HCT116 (cell line): ENCODE data around the gene IFNLR1. TPM values are rescaled to one million over a fixed set of nuclear protein-coding genes. Genes with fewer than 3 reads are reported as not detected.

Source experiments
- ATAC-seq: fragments of 200-7000 bp; cut with Tn5 transposase; 2 replicates; pipeline ENCODE4 v1.9.1; 2020; ENCODE audit warnings: mild to moderate bottlenecking, moderate library complexity
- BruUV-seq: library from RNA; stranded (reverse); fragments of 400-500 nt; replicated peaks from 2 replicates; lab custom pipeline; 2021; lab: Mats Ljungman, UMichigan
- CTCF ChIA-PET: fragments of 300-600 bp; sonication (Branson Sonifier 250); formaldehyde crosslinking; loops from one replicate; lab custom pipeline; 2021; ENCODE audit warnings: antibody characterized with exemption; lab: Charles Lee
- POLR2A ChIA-PET: fragments of 300-600, 350-600 bp; sonication (Branson Sonifier 250); formaldehyde crosslinking; loops from one replicate; lab custom pipeline; 2021; ENCODE audit warnings: antibody characterized with exemption; lab: Charles Lee
- RAD21 ChIA-PET, 2 experiments: fragments of 300-600 bp; sonication (Branson Sonifier 250); formaldehyde crosslinking; loops; one replicate each; lab custom pipeline; 2023; ENCODE audit warnings: low total read pairs in 2 of 2; ENCODE audit not compliant: uncharacterized antibody in 2 of 2, unreplicated experiment in 2 of 2, low non-redundant PET in 1 of 2; lab: Charles Lee
- DNase-seq: peaks from one replicate; pipeline ENCODE4 v3.0.0-alpha.2; 2010; ENCODE audit warnings: low read depth, low spot score
- H2AFZ ChIP-seq: fragments of 200-600 bp; shearing (Covaris generic), sonication (generic); 2 replicates; pipeline ENCODE4 v1.6.1; 2017; ENCODE audit warnings: low read depth, mixed run types, mixed read lengths, antibody characterized with exemption, low read length; ENCODE audit not compliant: poor library complexity, severe bottlenecking
- H3K27ac ChIP-seq: 2 replicates; pipeline ENCODE4 v1.5.1; 2012; ENCODE audit warnings: low read depth, low read length
- H3K27me3 ChIP-seq: fragments of 200-600 bp; sonication (generic); 2 replicates; pipeline ENCODE4 v1.6.1; 2016; ENCODE audit warnings: mixed run types, low read length, mixed read lengths; ENCODE audit not compliant: insufficient read depth
- H3K36me3 ChIP-seq, 2 experiments: fragments of 200-500 bp in 1 of 2; fragments of 200-600 bp in 1 of 2; sonication (Bioruptor generic) in 1 of 2; sonication (generic) in 1 of 2; 2 replicates each; pipeline versions ENCODE4 v1.5.1 to v1.6.1; 2014 to 2016; ENCODE audit warnings: low read length in 2 of 2, inconsistent platforms in 1 of 2, mixed read lengths in 1 of 2, mixed run types in 1 of 2; ENCODE audit not compliant: insufficient read depth in 2 of 2, control insufficient read depth in 1 of 2
- H3K4me1 ChIP-seq, 2 experiments: fragments of 200-600 bp in 1 of 2; sonication (generic) in 1 of 2; 2 replicates each; pipeline versions ENCODE4 v1.5.1 to v1.6.1; 2012 to 2017; ENCODE audit warnings: low read length in 2 of 2, inconsistent platforms in 1 of 2, mild to moderate bottlenecking in 1 of 2, mixed read lengths in 1 of 2, mixed run types in 1 of 2, moderate library complexity in 1 of 2; ENCODE audit not compliant: insufficient read depth in 2 of 2, control insufficient read depth in 1 of 2
- H3K4me2 ChIP-seq: fragments of 200-600 bp; sonication (generic); 2 replicates; pipeline ENCODE4 v1.6.1; 2017; ENCODE audit warnings: mixed run types, low read length, mixed read lengths
- H3K4me3 ChIP-seq, 2 experiments: fragments of 200-600 bp in 1 of 2; sonication (generic) in 1 of 2; replicated peaks in 1 of 2; 2 replicates each; pipeline ENCODE4 v1.5.1; 2011 to 2016; ENCODE audit warnings: low read length in 2 of 2, control low read depth in 1 of 2, low read depth in 1 of 2, mild to moderate bottlenecking in 1 of 2, mixed read lengths in 1 of 2, mixed run types in 1 of 2
- H3K79me2 ChIP-seq: fragments of 200-600 bp; sonication (generic); 2 replicates; pipeline ENCODE4 v1.6.1; 2017; ENCODE audit warnings: mild to moderate bottlenecking, mixed run types, low read length, moderate library complexity, mixed read lengths; ENCODE audit not compliant: insufficient read depth
- H3K9ac ChIP-seq: fragments of 200-600 bp; sonication (generic); 2 replicates; pipeline ENCODE4 v1.6.1; 2016; ENCODE audit warnings: low read length, mixed read lengths
- H3K9me2 ChIP-seq: fragments of 200-600 bp; sonication (generic), shearing (Covaris generic); 2 replicates; pipeline ENCODE4 v1.6.1; 2017; ENCODE audit warnings: mixed run types, mild to moderate bottlenecking, moderate library complexity; ENCODE audit not compliant: insufficient read depth
- H3K9me3 ChIP-seq, 2 experiments: fragments of 200-500 bp in 1 of 2; fragments of 200-600 bp in 1 of 2; sonication (Bioruptor generic) in 1 of 2; sonication (generic) in 1 of 2; 2 replicates each; pipeline ENCODE4 v1.6.1; 2014 to 2017; ENCODE audit warnings: low read length in 2 of 2, mixed read lengths in 2 of 2, inconsistent platforms in 1 of 2, low read depth in 1 of 2, mild to moderate bottlenecking in 1 of 2, mixed run types in 1 of 2, moderate library complexity in 1 of 2; ENCODE audit not compliant: control insufficient read depth in 1 of 2, insufficient read depth in 1 of 2
- H4K20me1 ChIP-seq: fragments of 200-600 bp; sonication (generic), shearing (Covaris generic); 2 replicates; pipeline ENCODE4 v1.6.1; 2017; ENCODE audit warnings: mixed run types, mild to moderate bottlenecking, moderate library complexity; ENCODE audit not compliant: insufficient read depth
- CBX3 ChIP-seq: IDR thresholded peaks from 2 replicates; pipeline ENCODE4 v1.6.1; 2012; ENCODE audit warnings: low read depth
- EGR1 ChIP-seq: IDR thresholded peaks from 2 replicates; pipeline ENCODE4 v1.6.1; 2012; ENCODE audit warnings: low read depth
- JUND ChIP-seq: IDR thresholded peaks from 2 replicates; pipeline ENCODE4 v1.6.1; 2012
- POLR2A ChIP-seq: IDR thresholded peaks from 2 replicates; pipeline ENCODE4 v1.7.0; 2011; ENCODE audit warnings: borderline replicate concordance; ENCODE audit not compliant: insufficient read depth, insufficient read length; ENCODE audit errors: extremely low read depth
- SP1 ChIP-seq: IDR thresholded peaks from 2 replicates; pipeline ENCODE4 v1.6.1; 2012; ENCODE audit warnings: low read depth
- TCF7L2 ChIP-seq: IDR thresholded peaks from 2 replicates; pipeline ENCODE4 v1.7.0; 2011; ENCODE audit warnings: borderline replicate concordance, inconsistent platforms; ENCODE audit not compliant: insufficient read depth, insufficient read length; ENCODE audit errors: extremely low read depth
- intact Hi-C: fragments of 100-400 bp; cut with micrococcal nuclease; formaldehyde crosslinking; loops from 2 replicates; pipeline ENCODE4 v1.10.0; 2022
- total RNA-seq: library from RNA; stranded (reverse); gene quantifications from one replicate; pipeline ENCODE4 v1.2.1, GENCODE V29; 2021; ENCODE audit not compliant: unreplicated experiment
- TF ChIP-seq, protein P1 (sequence below): IDR thresholded peaks from 2 replicates; pipeline ENCODE4 v1.6.1; 2012
- TF ChIP-seq, protein P2 (sequence below): IDR thresholded peaks from 2 replicates; pipeline ENCODE4 v1.6.1; 2012

IFNLR1 gene
- total RNA-seq, 1 experiment from 2014 or later: 7.6 TPM

DNA sequence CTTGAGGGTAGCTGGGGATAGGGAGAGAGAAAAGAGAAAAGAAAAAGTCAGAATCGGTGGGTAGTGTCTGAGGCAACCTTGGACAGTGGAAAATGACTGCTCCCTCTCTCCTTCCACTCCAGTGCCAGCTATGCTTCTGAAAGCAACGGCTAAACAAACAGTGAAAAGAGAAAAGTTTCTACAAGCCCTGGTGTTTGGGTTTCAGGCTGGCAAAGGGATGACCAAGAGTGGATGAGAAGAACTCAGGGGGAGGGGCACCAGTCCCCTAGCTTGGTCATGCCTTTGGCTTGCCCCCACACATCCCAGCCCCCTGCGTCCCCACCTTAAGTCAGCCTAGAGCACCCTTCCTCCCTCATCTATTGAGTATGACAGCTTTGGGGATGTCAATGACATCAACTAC lies 52.7 kb downstream of the IFNLR1 start:
- DNase-seq: no peak
- H3K27me3 ChIP-seq: no peaks in the 10 kb centered on the region
- no peaks in the 10 kb centered on the region for H3K9me2 ChIP-seq
- BruUV-seq: no TSS peak
- H3K9ac ChIP-seq: no peak overlapping the region
- H3K9me3 ChIP-seq: peaks cover 0 to 9% of the 10 kb centered on the region in 2 experiments; a peak in 1 of 4 replicates
- intact Hi-C loops: no loop called here
- H3K36me3 ChIP-seq: peaks cover 0 to 9% of the 10 kb centered on the region in 2 experiments; a peak in 2 of 4 replicates
- no peaks in the 10 kb centered on the region for H3K79me2 ChIP-seq
- no peaks in the 10 kb centered on the region for H3K4me1 ChIP-seq
- no peaks in the 10 kb centered on the region for H4K20me1 ChIP-seq
- ChIA-PET POLR2A (no interaction called here), RAD21 (no interaction called here)
- H3K4me3 ChIP-seq: no peak overlapping the region
- H3K4me2 ChIP-seq: no peak overlapping the region
- TF ChIP-seq EGR1: no peak
- no peak for TF ChIP-seq SP1
- TF ChIP-seq, protein P1, sequence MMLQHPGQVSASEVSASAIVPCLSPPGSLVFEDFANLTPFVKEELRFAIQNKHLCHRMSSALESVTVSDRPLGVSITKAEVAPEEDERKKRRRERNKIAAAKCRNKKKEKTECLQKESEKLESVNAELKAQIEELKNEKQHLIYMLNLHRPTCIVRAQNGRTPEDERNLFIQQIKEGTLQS: no peak
- no peak for TF ChIP-seq CBX3
- TF ChIP-seq JUND: no peak
- no peak for TF ChIP-seq POLR2A
- TF ChIP-seq TCF7L2: no peak
- TF ChIP-seq, all 23 proteins: peak for 0
- CTCF ChIA-PET: no interaction called here
- no peak for ATAC-seq
- Histone ChIP-seq H2AFZ (no peak overlapping the region), H3K27ac (no peak overlapping the region)

DNA sequence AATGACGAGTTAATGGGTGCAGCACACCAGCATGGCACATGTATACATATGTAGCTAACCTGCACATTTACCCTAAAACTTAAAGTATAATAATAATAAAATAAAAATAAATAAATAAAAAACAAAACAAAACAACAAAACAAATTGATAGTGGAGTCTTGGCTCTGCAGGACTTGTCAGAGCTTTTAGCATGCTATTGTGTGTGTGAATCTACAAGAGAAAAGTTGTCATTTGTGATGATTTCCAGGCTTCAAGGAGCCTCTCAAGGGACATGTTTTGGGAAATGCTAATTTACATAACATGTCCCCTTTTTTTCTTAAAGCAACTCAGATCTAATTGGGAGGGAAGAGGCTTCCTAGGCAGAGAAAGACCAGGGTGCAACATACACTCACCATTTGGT lies 53.3 kb downstream of the IFNLR1 start:
- TF ChIP-seq, protein P2, sequence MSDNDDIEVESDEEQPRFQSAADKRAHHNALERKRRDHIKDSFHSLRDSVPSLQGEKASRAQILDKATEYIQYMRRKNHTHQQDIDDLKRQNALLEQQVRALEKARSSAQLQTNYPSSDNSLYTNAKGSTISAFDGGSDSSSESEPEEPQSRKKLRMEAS: no peak
- no peak for DNase-seq
- H3K27ac ChIP-seq: no peak overlapping the region
- no peaks in the 10 kb centered on the region for H3K9me2 ChIP-seq
- no peaks in the 10 kb centered on the region for H3K27me3 ChIP-seq
- no peaks in the 10 kb centered on the region for H3K79me2 ChIP-seq
- no peaks in the 10 kb centered on the region for H4K20me1 ChIP-seq
- H3K36me3 ChIP-seq: peaks cover 0 to 9% of the 10 kb centered on the region in 2 experiments; a peak in 2 of 4 replicates
- H3K4me1 ChIP-seq: no peaks in the 10 kb centered on the region
- no peak overlapping the region for H3K4me2 ChIP-seq
- H2AFZ ChIP-seq: no peak overlapping the region
- ChIA-PET CTCF (no interaction called here), POLR2A (no interaction called here), RAD21 (no interaction called here)
- peaks cover 0 to 9% of the 10 kb centered on the region in 2 experiments; a peak in 1 of 4 replicates for H3K9me3 ChIP-seq
- H3K4me3 ChIP-seq: no peak overlapping the region
- no peak for ATAC-seq
- intact Hi-C loops: no loop called here
- no peak overlapping the region for H3K9ac ChIP-seq
- BruUV-seq: no TSS peak
